Bone marrow (tissue), 2 donors: Measurements from ENCODE around the gene WDR77.
A peak's percentile ranks its signal among the peaks of the same experiment; 100 is the strongest.

Source experiments
- DNase-seq, 2 donors: peaks; one replicate each; lab custom pipeline; 2025; lab: John Stamatoyannopoulos, UW

WDR77 gene

DNA sequence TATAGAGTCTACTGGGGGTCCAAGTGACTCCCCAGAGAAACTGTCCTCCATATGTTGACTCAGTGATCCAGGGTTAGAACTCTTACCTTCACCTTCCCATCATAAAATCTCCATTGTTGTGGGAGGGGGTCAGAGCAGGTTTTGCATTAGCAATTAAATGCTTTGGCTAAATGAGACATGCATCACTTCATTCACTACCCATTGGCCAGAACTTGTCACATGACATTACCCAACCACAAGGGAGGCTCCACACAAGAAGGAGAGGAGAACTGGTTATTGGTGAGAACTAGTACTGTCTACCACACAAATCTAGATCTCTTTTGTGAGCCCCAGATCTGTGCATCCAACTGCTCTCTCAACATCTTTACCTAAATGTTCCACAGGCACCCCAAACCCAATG, 20.5 kb upstream of the WDR77 start:
- DNase-seq = no peak

DNA sequence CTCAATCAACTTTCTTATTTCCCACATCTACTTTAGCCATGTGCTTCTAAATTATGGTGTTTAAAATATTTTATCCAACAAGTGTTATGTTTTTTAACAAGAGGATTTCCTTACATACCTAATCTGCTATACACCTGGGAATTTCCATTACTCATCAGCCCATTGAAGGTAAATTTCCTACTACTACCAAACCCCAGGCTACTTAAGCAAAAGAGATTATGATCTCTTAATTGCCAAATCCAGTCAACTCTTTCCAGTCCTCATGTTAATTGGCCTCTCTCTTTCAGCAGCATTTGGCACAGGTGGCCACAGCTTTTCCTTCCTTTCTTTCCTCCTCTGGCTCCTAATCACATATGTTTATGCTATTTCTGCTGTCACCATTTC, 19.7 kb upstream of the WDR77 start:
- no peak for DNase-seq

DNA sequence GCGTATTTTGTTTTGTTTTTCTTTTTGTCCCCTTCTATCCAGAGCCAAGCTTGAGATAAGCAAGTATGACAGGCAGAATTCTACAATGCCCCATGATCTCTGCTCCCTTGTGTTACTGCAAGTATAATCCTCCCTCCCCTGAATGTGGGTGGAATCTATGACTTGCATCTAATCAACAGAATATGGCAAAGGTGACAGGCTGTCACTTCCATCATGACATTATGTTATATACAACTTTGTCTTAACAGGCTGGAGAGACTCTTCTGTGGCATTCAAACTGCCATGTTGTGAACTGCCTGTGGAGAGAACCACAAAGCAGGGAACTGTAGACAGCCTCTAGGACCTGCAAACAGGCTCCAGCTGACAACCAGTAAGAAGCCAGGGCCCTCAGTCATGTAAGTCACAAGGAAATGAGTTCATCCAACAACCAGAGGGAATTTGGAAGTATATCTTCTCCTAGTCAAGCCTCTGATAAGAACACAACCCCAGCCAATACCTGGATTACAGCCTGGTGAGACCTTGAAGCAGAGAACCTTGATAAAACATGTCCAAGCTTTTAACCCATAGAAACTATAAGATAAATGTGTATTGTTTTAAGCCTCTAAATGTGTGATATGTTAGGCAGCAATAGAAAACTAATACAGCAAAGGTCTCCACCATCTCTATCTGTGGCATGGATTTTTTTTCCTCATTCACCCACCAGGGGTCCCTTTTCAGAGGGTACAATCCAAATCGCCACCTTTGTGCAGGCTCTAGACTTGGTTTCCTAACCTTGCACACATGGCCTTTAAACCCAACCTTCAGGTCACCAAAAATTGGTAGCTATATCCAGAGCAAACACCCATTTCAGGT, 19.0 kb upstream of the WDR77 start:
- DNase-seq = no peak

DNA sequence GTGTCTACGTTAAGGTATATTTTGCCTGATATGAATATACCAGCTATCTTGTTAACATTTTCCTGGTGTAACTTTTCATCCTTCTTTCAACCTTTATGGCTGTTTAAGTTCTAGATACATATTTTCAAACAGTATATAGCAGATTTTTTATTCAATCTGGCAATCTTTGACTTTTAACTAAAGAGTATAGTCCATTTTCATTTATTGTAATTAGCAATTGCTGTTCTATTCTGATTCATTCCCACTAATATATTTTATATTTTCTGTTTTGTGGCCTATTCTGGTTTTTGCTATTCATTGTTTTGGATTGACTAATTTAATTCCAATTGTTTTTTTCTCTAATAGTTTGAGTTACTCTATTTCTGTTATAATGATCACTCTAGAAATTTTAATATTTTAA, 17.4 kb upstream of the WDR77 start:
- no peak for DNase-seq

DNA sequence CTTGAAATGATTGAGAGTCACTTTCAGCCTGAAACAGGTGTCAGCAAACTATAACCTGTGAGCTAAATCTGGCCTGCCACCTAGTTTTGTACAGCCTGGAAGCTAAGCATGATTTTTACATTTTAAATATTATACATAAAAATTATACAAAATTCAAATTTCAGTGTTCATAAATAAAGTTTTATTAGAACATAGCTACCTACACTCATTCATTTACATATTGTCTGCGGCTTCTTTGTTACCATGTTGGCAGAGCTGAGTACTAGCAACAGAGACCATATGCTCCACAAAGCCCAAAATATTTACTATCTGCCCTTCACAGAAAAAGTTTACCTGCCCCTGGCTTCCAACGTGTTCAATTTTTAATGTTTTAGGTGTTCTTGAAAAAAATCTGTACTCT, 16.7 kb upstream of the WDR77 start:
- no peak for DNase-seq

DNA sequence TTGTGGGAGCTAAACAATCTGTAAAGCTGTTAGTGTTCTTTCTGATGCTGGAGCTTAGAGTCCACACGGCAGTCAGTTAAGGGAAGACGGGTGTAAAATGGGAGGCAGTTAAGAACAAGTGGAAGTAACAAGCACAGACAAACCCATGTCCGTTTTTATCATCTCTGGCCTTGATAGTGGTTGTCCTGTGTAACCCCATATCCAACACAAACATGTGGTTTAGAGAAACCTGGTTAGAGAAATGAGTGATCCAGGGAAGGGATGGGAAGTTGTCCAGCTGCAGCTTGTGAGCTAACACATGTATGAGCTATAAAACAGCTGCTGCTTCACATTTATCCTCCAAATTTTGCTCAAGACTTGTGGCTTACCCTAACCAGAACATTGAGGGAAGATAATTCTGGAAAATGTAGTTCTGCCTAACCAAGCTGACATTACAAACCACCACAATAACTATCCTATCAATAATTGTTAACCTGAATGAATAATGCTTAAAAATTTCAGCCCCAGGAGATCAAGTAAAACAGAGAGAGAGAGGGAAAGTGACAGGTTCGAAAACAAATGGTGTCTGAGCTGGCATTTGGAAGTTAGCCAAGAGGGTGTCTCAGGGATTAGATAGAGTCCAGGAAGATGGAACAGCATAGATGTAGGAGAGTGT, 14.1 kb upstream of the WDR77 start:
- no peak for DNase-seq

DNA sequence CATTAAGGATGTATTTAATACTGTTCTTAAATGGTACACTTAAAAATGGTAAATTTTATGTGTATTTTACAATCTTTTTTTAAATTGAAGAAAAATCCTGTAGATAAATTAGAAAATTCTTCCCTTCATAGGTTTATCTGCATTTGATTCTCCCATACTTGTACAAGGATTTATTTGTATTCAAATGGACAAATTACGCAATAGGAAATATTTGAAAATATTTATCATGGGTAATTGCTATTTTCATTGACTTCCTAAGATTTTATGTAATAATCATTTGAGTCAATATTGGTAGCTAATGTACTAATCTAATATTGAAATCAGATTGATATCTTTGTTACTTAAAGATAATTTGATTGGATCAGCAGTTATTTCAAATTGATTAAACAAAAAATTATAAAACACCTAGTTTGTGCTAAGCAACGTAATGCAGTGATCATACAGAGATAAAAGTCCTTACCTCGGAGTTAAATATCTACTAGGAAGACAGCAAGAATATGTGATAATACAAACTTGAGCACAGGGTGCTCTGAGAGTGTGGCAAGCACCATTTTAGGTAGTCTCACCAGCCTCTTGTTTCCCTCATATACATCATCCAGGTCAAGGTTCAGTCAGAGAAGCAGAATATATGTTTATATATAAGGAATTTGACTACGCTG, 13.4 kb upstream of the WDR77 start:
- no peak for DNase-seq

DNA sequence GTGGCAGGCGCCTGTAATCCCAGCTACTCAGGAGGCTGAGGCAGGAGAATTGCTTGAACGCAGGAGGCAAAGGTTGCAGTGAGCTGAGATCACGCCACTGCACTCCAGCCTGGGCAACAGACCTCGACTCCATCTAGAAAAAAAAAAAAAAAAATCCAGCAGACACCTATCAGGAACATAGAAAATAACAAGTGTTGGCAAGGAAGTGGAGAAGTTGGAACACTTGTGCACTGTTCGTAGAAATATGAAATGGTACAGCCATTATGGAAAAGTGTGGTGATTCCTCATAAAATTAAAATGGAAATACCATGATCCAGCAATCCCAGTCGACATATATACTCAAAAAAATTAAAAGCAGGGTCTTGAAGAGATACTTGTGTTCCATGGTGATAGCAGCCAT, 12.7 kb upstream of the WDR77 start:
- DNase-seq = no peak

DNA sequence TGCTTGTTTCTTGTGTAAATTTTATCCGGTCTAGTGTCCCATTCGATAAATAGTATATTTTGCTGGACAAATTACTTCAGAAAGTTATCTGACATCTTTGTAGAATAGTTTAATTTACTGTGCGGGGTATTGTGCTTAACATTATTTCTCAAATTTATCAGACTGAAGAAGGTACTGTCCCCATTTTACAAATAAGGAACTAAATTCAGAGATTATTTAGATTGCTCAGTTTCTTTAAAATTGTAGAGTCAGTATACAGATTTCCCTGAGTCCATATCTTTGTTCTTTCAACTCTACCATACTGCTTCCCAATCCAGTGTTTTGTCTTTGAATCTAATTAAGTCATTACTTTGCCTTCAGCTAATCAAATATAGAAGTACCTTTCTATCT, 6.6 kb upstream of the WDR77 start:
- no peak for DNase-seq

DNA sequence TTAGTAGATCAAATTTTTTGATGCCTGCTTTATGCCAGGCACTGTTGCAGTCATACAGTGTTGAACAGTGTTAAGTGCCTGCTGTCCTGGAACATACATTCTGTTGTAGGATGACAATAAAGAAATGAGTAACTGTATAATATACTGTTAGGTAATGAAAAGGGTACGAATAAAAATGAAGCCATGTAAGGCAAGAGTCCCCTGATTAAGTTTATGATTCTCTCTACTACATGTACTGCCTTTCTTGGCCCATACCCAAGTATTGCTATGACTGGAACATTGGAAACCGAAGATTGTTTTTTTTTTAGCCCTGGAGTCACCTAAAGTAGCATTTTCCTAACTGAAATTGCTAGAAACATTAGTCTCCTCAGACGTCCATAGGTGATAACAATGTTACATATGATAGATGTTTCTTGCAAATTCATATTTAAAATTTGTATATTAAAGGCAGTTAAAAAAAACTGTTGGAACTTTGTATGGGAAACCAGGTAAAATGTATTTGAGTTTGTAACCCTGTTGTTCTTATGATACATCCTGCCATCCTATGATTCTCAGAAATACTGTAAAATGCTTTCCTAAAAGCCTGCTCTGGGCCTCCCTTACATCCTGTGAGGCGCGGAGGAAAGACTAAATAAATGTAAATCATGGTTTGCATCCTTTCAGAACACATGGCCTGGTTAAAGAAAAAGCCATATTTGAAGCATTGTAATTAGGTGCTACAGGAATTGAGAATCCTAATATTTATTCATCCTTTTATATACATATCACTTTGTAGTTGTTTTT, 6.0 kb upstream of the WDR77 start:
- DNase-seq = no peak

DNA sequence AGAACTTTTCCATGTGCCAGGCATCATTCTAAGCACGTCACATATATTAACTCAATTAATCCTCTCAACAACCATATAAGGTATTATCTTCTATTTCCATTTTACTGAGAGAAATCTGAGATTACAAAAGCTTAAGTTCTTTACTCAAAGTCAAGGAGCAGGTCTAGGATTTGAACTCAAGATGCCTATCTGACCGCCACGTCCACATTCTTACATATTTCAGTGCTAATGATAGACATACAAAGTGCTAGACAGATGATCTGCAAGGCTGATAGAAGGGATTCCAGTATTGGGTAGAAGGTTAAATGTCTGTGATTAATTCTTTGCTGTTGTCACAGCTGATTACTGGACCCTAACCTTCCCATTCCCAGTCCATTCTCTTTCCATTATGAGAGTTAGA, 4.7 kb upstream of the WDR77 start:
- DNase-seq = no peak

DNA sequence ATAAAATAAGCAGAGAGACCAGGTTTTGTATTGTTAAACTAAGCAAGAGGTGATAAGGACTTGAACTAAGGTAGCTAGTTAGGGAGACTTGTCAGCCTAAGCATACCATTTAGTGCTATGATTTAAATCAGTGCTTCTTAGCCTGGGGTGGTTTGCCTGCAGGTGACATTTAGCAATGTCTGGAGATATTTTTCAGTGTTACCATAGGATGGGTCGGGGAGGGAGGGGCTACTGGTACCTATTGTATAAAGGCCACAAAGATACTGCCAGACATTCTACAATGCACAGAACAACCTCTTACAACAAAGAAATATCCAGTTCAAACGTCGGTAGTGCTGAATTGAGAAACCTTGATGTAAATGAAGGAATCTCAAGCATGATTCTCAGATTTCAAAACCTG, 3.5 kb upstream of the WDR77 start:
- DNase-seq = no peak

DNA sequence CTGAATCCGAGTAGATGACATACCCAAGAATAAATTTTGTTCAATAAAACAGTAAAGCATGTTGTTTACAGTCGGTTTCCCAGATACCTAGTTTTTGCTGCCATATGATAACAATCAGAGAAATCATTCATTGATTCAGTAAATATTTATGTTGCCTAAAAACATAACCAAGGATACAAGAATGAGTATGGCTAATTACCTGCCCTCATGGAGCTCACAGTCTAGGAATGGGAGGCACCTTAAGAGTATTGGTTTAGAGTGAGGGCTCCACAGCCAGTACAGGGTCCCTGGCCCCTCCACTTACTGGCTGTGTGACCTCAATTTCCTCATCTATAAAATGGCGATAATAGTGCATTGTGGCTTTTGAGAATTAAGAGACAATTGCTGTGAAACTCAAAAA, 1.1 kb upstream of the WDR77 start:
- DNase-seq = no peak

DNA sequence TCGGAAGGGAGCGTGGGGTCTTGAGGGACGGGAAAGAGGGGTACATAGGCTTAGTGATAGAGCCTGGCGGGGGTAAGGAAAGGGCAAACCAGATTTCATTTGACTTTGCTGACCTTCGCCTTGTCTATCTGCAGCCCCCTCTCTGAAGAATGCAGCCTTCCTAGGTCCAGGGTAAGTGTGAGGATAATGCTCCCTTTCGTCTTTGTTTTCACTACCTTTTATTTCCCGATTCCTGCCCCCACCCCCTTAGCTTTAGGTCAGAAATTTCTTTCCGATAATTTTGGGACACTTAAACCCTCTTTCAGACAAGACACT, 604 bp upstream of the WDR77 start:
- no peak for DNase-seq

DNA sequence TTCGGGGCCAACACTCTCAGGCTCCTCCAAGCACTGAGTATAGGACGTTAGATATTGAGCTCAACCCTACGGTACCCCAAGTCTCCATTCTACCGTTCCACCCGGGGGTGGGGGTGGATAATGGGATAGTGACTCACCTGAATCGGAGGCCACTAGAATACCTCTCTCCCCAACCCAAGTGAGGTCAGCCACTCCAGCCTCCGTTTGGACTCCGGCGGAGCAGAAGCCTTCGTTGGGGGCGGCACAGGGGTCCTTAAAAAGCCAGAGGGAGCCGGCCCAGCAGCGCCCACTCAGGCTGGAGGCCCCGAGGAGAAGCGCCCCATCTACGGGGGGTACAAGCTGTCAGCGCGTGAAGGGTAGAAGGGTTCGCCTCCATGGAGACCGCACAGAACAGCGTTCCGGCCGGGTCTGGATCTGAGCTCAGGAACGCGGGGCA, 556 bp downstream of the WDR77 start:
- DNase-seq = peak in 1 of 2 donors; percentile 22

DNA sequence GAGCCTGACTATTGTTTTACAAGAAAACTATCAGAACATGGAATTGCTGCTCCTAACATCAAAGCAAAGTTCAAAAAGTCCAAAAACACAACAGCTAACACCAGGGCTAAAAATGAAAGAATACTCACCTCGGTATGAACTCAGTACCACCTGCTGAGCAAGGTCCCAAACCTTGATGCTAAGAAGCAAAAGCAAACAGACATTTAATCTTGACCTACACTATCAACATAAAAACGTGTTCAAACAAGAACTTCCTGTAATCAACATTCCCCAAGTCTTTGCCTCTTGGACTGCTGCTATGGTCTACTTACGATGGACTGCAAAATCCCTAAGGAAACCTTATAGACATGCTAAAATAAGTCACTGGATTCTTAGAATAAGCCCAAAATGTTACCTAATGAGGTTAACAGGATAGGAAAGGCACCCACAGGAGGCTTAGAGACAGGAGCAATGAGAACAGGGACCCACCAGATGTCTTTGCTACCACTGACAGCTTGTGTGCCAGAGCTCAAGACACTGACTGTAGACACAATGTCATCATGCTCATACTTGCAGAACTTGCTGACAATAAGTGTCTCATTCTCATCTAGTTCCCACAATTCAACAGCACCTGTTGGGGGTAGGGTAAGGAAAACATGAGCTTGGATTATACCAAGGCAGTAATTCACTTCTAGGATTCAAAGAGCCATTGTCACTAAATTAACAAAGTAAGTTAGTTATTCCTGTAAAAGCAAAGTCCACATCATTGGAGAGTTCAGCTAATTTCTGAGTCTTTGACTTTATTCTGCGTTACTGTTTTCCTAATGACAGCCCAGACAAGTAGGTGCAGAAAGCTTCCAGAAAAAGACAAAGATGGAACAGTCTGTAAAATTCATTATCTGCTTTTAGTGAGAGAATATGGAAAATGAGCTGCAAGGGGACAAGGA, 1.8 kb downstream of the WDR77 start:
- no peak for DNase-seq

DNA sequence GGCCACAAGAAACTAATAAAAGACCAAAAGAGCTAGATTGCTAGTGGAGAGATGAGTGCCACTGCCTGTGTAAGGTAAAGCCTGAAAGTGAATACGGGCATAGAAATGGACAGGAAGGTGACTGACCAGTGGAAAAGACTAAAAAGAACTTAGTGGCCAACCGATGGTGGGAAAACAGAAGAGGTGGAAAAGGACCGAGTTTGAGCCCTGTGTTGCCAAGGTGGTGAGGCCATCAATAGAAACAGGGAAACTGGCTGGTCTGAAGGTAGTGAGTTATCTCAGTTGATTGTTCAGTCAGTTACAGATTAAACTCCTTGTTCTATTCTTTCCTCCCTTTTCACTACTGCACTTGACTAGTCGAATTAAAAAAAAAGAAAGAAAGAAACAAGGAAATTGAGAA, 2.5 kb downstream of the WDR77 start:
- no peak for DNase-seq

DNA sequence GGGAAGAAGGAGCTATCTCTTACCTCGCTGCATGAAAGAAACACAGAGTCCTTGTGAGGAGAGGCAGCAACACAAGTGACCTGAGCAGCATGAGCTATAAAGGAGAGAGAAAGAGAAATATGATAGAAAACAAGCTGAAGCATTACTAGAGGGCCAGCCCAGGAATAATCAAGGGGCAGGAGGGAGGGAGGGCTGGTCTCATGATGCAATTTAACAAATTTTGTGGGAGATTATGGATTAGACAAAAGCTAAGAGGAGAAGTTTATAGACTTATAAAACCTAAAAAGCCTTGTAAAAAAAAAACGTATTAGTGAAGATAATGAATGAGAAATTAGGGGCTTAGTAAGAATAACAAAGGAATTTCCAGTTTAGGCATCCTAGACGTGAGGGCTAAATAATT, 5.0 kb downstream of the WDR77 start:
- DNase-seq = no peak

DNA sequence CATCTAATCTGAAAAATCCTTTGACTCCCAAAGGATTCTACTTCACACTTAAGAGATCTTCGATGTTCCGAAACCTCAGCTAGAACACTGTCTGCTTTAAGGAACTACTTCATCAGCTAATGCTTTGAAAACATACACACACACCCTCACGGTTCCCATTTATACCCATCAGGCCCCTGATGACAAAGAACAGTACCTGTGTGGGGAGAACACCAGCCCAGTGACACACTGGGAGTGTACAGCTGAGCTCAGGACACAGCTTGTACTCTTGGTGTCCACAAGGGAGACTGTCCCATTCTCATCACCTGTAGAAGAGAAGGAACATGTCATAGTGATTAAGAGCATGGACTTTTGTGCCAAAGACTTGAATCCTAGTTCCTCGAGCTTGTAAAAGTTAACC, 6.6 kb downstream of the WDR77 start:
- no peak for DNase-seq

DNA sequence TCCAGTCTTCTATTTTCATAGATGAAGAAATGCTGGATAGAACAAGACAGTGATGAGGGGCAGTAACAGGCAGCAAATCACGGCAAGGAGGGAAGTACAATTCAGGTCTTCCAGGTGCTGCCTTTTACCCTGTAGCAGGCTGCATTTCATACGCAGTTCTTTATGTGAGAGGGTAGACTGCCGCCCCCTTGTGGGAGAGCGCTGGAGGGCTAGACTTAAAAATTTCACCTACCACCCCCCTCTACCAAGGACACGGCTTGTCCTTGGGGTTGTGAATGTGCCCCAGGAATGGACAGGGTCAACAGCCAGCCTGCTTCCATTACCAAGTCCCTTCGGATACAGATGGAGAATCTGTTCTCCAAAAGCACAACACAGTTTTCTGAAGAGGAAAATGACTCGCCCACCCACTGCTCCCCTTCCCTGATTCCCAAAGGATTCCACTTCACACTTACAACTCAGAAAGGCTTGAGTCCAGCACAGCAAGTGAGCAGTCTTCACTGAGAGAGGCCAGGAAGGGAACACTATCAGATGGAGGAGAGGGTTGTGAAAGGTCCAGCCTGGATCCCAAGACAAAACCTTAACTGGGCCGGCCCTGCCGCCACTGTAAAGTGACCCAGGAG, 7.4 kb downstream of the WDR77 start:
- no peak for DNase-seq
